Left forelimb (tissue), 1 donor: Measurements from ENCODE around the gene PRPF38B.
"Not testable (repeated sequence)": the region's sequence is repeated elsewhere in the genome, so short reads cannot be mapped to it uniquely, and the experiment has no call there.

Experiments used
- DNase-seq: peaks from one replicate; pipeline ENCODE4 v3.0.0-alpha.2; 2018; ENCODE audit warnings: low spot score

Gene PRPF38B

GRCh38 chr1:108679586-108680213, 12.4 kb upstream of the PRPF38B start:
- no peak for DNase-seq

DNA sequence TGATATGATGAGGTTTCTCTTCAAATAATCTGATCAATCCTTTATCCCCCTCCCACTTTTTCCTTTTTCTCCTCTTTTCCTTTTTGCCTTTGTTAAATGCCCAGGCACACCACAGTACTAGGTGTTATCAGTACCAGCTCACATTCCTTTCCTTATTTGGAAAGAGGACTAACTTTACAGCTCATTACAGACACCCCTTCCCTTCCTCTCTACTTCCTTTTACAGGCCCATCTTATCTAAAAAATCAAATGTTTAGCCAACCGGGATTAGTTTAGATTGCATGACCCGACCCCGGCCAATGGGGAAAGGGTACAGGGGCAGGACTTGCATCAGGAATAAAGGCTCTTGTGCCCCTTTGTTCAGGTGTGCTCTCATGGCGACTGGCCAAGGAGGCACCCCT, 10.4 kb upstream of the PRPF38B start:
- not testable (repeated sequence) for DNase-seq

- no peak for DNase-seq
These were observed 6.6 kb upstream of the PRPF38B start for GRCh38 chr1:108685529-108685928.

DNA sequence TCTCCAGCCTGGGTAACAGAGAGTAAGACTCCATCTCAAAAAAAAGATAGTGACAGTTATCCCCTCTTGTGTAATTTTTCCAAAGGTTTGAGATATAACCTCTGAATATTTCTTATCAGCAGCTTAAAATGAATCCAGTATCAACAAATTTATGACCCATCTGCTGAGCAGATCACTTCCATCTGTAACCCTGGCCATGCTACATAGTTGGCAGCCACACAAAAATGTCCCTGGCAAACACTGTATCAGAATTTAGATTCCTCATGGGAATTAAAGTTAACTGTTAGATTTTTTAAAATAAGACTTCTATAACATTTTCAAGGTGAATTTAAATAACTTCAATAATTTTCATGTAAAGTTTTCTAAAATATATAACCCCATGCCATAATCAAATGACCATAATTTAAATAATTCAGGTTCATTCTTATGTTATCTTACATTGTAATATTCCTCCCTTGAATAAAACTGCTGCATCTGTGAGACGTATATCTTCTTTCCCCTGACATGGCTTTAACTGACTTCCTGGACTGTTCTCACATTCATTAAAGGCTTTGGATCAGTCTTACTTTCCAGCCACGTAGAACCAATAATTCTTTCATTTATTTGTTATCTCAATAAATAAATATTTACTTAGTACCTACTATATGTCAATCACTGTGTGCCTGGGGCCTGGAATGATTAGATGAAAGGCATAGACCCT, 5.3 kb upstream of the PRPF38B start:
- no peak for DNase-seq

DNA sequence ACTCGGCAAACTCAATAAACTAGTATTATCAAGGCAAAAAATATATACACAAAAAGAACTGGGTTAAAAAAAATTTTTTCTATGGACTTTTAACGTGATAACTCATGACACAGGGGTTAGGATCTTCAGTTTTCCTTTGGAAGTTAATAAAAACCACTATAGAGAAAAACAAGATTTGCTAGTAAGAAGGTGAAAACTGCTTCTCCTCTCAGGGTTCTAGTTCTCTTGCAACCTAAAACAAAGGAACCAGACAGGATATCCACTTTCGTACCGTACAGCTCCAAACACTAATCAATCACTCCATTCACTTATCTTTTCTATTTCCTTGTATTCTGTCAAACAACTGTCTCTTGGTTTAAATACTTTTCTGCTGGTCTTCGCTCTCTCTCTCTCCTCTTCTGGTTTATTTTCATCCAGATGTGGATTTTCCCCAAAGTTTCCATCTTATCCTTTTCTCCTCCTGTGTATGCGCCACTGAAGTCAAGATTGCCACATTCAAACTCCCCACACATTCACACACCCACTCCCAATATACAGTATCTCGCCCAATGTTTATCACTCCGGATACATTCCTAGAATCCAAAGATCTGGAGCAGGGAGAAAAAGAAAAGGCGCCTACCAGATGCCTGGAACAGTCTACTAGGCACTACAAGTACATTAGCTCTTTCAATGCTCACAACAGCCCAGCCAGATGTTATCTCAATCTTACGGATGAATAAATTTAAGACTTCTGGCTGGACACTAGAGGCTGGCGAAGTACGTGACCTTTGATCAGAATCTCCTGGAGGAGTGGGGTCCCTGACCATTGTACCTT, 775 bp upstream of the PRPF38B start:
- no peak for DNase-seq

GRCh38 chr1:108692724-108693655, 880 bp downstream of the PRPF38B start:
- peak; percentile 67 for DNase-seq

GRCh38 chr1:108695535-108695934, 3.4 kb downstream of the PRPF38B start:
- no peak for DNase-seq

GRCh38 chr1:108699375-108700332, 7.5 kb downstream of the PRPF38B start:
- no peak for DNase-seq

GRCh38 chr1:108701176-108701849, 9.2 kb downstream of the PRPF38B start:
- no peak for DNase-seq

DNA sequence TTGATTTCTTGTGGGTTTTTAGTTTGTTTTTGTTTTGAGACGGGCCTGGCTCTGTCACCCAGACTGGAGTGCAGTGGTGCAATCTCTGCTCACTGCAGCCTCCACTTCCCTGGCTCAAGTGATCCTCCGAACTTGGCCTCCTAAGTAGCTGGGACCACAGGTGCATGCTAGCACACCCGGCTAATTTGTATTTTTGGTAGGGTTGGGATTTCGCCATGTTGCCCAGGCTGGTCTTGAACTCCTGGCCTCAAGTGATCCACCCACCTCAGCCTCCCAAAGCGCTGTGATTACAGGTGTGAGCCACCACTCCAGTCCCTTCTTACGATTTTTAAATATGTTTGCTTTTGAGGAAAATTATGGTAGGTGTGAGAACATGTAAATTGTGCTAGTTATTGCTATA, 10.0 kb downstream of the PRPF38B start:
- not testable (repeated sequence) for DNase-seq

- no peak for DNase-seq
These were observed 11.8 kb downstream of the PRPF38B start for GRCh38 chr1:108703939-108704338.

DNA sequence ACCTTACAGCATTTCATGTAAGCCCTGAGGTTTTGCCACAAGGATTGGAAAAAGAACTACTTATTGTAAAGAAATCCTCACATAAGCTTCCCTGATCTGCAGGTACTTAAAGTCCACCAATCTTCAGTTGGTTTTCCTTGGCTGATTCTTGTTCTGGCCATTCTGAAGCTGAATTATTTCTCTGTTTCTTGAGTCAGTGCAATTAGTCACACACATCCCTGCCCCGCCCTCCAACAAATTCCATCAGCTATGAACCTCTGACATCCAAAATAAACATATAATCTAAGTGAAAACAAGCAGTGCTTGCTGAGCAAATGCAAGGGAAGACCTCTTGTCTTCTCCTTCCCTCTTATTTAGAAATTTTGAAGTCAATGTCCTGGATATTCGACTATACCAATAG, 12.4 kb downstream of the PRPF38B start:
- no peak for DNase-seq

- DNase-seq: no peak
These were observed 14.5 kb downstream of the PRPF38B start for GRCh38 chr1:108706643-108707042.

DNA sequence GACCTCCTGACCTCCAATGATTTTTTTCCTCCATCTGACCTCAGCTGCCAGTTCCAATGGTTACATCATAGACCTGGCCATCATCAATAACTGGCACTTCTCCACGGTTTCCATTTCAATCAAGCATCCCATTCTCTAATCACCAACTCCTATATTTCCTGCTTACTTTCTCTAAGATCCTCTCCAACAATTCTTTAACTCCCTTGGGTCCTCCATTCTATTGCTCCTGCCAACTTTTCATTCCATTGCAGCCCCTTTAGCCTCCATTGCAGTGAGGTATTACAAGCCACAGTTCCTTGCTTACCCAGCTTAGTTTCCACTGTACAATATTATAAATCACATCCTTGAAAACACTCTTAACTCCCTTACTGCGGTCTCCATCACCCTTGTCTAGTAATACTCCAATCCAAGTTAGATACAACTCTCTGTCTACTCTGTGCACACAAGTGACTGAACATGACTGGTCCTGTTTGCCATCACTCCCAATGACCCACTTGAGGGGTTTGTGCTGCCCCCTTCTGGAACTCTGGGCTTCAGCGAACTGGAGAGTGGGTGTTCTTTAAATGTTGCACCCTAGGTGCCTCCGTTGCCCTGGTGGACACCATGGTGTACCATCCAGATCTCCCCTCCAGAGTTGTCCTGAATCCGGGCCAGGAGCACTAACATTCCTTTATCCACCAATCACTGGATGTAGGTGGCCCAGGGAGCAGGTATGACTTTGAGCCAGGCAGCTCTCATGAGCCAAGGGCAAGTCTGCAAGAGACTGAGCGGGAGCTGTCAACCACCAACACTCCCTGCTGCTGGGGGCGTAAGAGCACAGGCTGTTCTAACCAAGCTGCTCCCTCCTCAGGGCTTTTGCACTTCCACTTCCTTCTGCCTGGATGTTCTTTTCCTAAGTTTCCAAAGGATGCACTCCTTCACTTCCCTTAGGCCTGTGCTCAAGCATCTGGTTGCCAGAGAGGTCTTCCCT, 16.9 kb downstream of the PRPF38B start:
- no peak for DNase-seq

GRCh38 chr1:108712606-108713150, 20.6 kb downstream of the PRPF38B start, which contains the start of gene FNDC7:
FNDC7 (plus strand) TSS chr1:108712908; CDS start chr1:108712934, 26 bp downstream.
- DNase-seq: no peak

GRCh38 chr1:108715932-108716331, 23.8 kb downstream of the PRPF38B start:
- no peak for DNase-seq

DNA sequence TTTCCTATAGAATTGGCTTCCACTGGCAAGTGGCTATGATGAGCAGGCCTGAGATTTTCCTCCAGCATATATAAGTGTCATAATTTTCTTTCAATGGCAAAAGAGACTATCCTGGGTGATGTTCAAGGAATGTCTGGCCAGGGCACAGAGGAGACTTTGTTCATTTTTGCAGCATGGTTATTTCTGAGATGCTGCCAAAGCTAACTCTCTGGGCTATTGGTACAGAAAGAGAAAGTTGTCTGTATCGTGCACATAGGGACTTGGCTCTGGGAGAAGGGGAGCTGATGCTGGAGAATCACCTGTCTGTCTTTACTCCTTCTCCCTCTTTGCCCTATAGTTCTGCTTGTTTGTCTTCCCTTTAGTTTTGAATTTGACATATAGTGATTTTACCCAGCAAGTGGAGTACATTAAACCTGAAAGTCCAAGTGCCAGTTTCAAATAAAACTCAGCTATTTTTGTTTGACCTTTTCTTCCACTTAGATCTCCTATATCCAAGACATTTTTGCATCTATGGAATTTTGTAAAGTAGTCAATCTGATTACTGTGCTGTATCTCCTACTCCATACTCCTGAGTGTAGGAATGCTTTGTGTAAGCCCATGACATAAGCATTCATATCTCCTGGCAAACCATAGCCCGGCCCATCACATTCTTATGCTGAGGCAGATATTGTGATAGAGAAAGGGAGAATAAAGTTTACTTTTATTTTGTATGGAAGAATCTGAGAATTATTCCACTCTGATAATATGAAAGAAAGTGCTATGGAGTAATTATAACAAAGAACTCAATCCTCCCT, 24.5 kb downstream of the PRPF38B start:
- DNase-seq: no peak
